ENCODE measurements around the gene MAPK4.
"Not testable (repeated sequence)": the region's sequence is repeated elsewhere in the genome, so short reads cannot be mapped to it uniquely, and the experiment has no call there.

Gene MAPK4

GRCh38 chr18:50573679-50574078, 13.8 kb downstream of the MAPK4 start:
- DNase-seq (ENCODE audit: low read depth, low spot score) = no peak

- no peak for DNase-seq (ENCODE audit: low read depth, low spot score)
Measured at GRCh38 chr18:50578030-50578429, 18.1 kb downstream of the MAPK4 start.

DNA sequence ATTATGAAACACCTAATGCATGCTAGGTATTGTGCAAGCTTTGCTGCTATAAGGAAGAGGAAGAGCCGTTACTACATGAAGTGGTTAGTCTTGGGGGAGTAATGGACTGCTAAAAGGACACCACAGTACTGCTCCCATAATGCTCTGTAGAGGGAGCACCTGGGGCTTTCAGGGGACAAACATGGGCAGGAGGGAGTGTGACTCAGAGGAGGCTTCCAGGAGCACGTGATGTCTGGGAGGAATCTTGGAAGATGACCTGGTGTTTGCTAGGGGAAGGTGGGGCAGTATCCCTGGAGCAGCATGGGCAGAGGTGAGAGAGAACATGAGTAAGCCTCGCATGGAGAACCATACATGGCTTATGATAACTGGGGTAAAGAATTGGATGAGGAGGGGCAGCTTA, 18.8 kb downstream of the MAPK4 start:
- DNase-seq (ENCODE audit: low read depth, low spot score) = no peak

DNA sequence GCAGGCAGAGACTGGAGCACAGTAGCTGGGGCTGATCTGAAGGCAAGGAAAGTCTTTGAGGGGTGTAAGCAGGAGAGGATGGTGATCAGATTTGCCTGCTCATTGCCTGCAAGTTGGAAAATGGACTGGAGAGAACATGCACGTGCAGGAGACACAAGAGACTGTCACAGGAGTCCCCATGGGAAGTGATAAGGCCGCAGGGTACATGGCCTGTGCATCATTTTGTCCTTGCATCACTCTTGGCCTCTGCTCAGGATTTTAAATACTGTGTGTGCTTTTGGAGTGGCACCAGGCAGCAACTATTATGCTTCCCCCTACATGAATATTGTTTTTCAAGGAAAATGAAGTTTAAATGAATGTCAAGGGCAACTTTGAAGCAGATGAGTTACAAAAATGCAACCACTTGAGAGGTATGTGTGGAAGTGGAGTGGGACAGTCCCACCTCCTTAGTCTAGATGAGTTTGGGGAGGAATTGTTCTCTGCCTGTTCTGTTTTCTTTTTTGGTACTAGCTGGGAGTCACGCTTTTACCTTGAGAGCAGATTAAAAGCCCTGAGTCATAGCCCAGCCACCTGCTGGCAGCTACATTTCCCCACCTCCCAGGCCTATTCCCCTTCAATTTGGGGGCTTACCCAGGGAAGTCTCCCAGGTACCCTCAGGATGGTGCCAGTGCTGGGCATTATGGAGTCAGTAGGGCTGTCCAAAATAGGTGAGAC, 19.3 kb downstream of the MAPK4 start:
- no peak for DNase-seq (ENCODE audit: low read depth, low spot score)

DNA sequence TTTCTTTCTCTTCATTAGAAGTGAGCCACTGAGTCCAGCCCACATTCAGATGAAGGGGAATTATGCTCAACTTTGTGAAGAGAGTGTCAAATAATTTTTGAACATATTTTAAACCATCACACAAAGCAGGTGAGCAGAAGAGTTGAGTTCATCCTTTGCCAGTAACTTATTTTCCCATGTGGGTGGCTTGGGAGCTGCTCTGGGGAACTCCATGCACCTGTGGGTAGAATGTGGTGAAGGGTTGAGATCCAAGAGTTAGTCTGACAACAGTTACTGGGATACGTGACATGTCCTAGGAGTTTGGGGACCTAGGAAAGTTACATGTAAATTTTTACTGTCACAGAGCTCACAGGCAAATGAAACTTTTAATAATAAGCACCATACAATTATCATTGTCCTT, 21.6 kb downstream of the MAPK4 start:
- no peak for DNase-seq (ENCODE audit: low read depth, low spot score)

- no peak for DNase-seq (ENCODE audit: low read depth, low spot score)
Measured at GRCh38 chr18:50582500-50582899, 22.6 kb downstream of the MAPK4 start.

GRCh38 chr18:50586710-50587109, 26.8 kb downstream of the MAPK4 start:
- no peak for DNase-seq (ENCODE audit: low read depth, low spot score)

DNA sequence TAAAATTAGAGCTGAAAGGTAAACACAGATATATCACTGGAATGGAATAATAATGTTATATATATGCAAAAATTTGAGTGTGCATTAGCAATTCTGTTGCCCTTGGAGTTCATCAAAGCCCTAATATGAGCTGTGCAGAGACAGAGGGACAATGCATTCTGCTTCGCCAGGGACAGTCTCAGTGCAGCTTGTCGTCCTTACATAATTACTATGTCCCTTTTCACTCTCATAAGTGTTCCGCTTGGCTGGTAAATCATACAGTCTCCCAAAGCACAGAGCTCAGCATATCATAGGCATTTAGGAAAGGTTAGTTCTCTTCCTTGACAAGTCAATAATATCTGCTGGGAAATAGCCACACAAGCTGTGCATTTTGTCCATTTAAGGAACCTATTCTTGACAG, 30.7 kb downstream of the MAPK4 start:
- no peak for DNase-seq (ENCODE audit: low read depth, low spot score)

GRCh38 chr18:50594012-50594411, 34.1 kb downstream of the MAPK4 start:
- no peak for DNase-seq (ENCODE audit: low read depth, low spot score)

GRCh38 chr18:50594942-50595341, 35.1 kb downstream of the MAPK4 start:
- no peak for DNase-seq (ENCODE audit: low read depth, low spot score)

- DNase-seq (ENCODE audit: low read depth, low spot score) = no peak
Measured at GRCh38 chr18:50602466-50602865, 42.6 kb downstream of the MAPK4 start.

DNA sequence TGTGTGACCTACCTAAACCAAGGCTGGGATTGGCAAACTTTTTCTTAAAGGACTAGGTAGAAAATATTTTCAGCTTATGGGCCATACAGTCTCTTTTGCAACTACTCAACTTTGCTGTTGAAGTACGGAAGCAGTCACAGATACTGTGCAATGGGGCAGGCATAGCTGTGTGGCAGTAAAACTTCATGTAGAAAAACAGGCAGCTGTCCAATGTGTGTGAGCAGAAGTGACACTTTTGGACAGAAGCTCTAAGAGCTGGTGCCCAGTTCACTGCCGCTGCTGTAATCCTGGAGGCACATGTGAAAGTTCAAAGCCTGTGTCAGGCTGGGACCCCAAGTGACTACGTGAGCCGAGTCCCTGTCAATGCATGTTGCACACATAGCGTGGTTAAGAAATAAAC, 46.7 kb downstream of the MAPK4 start:
- no peak for DNase-seq (ENCODE audit: low read depth, low spot score)

GRCh38 chr18:50607378-50607926, 47.6 kb downstream of the MAPK4 start:
- no peak for DNase-seq (ENCODE audit: low read depth, low spot score)

GRCh38 chr18:50609171-50609570, 49.3 kb downstream of the MAPK4 start:
- not testable (repeated sequence) for DNase-seq (ENCODE audit: low read depth, low spot score)

DNA sequence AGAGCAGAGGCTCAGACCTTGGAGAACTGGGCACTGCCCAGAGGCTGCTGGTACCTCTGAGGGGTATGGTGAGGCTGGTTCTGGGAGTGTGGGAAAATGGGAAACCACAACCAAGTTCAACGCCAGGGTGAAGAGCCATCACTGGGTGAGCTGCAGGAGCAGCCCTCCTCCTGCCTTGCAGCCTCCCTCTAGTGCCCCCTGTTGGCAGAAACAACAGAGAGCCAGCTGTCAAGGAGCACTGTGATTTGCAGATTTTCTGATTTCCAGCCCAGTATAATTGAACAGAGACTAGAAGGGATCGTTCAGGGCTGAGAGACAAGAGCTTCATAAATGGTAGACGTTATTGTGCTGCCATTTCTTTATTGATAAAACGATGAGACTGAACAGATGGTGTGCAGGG, 50.5 kb downstream of the MAPK4 start:
- no peak for DNase-seq (ENCODE audit: low read depth, low spot score)

- no peak for DNase-seq (ENCODE audit: low read depth, low spot score)
Measured at GRCh38 chr18:50611529-50611941, 51.6 kb downstream of the MAPK4 start.

DNA sequence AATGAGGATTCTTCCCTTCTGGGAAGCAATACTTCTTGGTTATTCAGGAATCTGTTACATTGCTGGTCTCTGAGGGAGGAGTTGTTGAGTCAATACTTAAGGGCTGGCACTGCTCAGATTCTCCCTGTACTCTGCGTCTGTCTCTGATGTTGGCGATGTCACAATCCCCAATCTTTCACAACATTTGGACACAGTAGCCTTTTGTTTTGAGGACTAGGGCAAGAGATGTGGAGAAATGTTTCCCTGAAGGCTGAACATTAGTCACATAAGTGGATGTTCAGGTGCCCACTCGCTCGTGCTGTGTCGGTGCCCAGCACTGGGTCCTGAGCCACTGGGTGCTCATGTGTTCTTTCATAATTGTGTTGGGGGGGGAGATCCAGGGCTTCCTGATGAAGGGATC, 55.0 kb downstream of the MAPK4 start:
- no peak for DNase-seq (ENCODE audit: low read depth, low spot score)

DNA sequence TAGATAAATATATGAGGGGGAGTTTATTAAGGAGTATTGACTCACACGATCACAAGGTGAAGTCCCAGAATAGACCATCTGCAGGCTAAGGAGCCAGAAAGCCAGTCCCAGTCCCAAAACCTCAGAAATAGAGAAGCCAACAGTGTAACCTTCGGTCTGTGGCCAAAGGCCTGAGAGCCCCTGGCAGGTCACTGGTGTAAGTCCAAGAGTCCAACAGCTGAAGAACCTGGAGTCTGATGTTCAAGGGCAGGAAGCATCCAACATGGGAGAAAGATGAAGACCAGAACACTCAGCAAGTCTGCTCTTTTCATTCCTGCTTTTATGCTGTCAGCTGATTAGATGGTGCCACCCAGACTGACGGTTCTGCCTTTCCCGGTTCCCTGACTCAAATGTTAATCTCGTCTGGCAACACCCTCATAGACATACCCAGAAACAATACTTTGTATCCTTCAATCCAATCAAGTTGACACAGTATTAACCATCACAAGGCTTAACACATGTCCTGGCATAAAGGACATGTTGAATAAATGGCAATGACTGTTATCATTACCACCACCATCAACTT, 56.7 kb downstream of the MAPK4 start:
- no peak for DNase-seq (ENCODE audit: low read depth, low spot score)

GRCh38 chr18:50619861-50620275, 60.0 kb downstream of the MAPK4 start:
- no peak for DNase-seq (ENCODE audit: low read depth, low spot score)

DNA sequence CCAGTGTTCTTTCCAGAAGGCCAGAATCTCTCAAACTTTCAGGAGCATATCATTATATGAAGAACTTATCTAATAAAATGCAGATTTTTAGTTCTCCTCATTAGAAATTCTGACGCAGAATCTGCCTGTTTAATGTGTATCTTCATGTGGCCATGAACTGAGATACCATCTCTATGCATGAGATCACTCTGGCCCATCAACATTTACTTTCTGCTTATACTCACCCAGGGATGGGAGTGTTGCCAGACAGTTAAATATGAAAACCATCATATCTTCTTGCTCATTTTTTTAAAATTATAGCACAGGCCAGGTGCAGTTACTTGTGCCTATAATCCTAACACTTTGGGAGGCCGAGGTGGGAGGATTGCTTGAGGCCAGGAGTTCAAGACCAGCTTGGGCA, 60.4 kb downstream of the MAPK4 start:
- no peak for DNase-seq (ENCODE audit: low read depth, low spot score)

- no peak for DNase-seq (ENCODE audit: low read depth, low spot score)
Measured at GRCh38 chr18:50621366-50621765, 61.5 kb downstream of the MAPK4 start.

- DNase-seq (ENCODE audit: low read depth, low spot score) = no peak
Measured at GRCh38 chr18:50622320-50622719, 62.4 kb downstream of the MAPK4 start.

DNA sequence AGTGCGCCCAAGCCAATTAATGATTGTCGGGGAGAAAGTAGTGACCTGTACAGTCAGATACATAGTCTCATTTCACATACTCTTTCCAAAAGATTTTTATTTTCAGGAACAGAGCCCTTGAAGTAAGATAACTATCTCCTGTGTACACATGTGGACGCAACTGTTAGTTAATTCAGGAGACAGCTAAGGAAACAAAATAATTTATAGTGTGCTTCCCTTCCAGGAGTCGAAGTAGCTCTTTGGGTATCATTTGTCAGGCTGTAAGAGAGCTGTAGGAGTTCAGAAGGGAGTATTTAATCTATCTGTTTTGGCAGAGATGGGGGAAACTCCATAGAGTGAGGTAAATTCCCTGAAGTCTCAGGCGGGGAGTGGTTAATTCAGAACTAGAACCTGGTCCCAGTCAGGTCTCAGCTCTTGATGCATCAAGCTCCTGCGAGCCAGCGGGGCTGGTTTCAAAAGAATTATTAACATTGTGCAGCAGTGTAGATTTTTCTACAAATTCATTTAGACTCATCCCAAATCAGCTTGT, 63.0 kb downstream of the MAPK4 start:
- DNase-seq (ENCODE audit: low read depth, low spot score) = no peak

Data from activated CD4-positive, CD25-positive, alpha-beta regulatory T cell treated with anti-CD3 and anti-CD28 coated beads, Interleukin-2, amount 50 U/mL, for 16 hours (primary cell).